ENCODE measurements around the gene PSAP. TPM values are rescaled to one million over a fixed set of nuclear protein-coding genes. Genes with fewer than 3 reads are reported as not detected.

Gene PSAP
- total RNA-seq, 1 experiment from 2014 or later, result 1,316 TPM

DNA sequence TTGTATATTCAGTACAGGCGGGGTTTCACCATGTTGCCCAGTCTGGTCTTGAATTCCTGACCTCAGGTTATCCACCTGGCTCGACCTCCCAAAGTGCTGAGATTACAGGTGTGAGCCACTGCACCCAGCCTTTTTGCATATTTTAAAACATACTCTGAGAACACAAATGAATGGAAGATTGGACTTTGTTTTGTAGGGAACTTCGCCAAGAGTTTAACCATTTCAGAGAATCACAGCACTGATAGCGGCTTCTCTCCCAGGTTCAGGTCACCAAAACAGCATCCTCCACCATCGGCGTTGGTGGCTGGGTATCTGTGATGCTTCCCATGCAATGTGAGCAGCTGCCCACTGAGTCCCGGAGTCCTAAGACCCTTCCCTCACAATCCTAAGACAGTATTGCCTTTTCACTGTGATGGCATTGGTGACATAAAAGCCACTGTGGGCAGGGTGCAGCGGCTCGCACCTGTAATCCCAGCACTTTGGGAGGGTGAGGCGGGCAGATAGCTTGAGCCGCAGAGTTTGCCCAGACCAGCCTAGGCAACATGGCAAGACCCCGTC is 42.3 kb upstream of the PSAP start:
- no peaks in the 10 kb centered on the region for H3K27me3 ChIP-seq (replicated peaks; ENCODE audit: control insufficient read depth, insufficient read depth, low read length)
- H3K4me1 ChIP-seq, result peaks cover 22% of the 10 kb centered on the region
- peaks cover 20% of the 10 kb centered on the region for H3K4me1 Mint-ChIP-seq (ENCODE audit: low read depth, unreplicated experiment)
- H3K9me3 ChIP-seq, result no peaks in the 10 kb centered on the region
- H3K27ac Mint-ChIP-seq (ENCODE audit: unreplicated experiment), result no peak overlapping the region
- no peaks in the 10 kb centered on the region for H3K36me3 ChIP-seq (ENCODE audit: control insufficient read depth, insufficient read depth, low read length)
- TF ChIP-seq, protein P1, sequence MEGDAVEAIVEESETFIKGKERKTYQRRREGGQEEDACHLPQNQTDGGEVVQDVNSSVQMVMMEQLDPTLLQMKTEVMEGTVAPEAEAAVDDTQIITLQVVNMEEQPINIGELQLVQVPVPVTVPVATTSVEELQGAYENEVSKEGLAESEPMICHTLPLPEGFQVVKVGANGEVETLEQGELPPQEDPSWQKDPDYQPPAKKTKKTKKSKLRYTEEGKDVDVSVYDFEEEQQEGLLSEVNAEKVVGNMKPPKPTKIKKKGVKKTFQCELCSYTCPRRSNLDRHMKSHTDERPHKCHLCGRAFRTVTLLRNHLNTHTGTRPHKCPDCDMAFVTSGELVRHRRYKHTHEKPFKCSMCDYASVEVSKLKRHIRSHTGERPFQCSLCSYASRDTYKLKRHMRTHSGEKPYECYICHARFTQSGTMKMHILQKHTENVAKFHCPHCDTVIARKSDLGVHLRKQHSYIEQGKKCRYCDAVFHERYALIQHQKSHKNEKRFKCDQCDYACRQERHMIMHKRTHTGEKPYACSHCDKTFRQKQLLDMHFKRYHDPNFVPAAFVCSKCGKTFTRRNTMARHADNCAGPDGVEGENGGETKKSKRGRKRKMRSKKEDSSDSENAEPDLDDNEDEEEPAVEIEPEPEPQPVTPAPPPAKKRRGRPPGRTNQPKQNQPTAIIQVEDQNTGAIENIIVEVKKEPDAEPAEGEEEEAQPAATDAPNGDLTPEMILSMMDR (IDR thresholded peaks at IDR 0.05; ENCODE audit: insufficient read depth in 1 of 2, low read depth in 1 of 2, low read length in 1 of 2, severe bottlenecking in 1 of 2, unreplicated experiment in 1 of 2), result no peak
- CTCF ChIA-PET, result no interaction called here
- H3K36me3 Mint-ChIP-seq (ENCODE audit: insufficient read depth, unreplicated experiment), result peaks cover 6% of the 10 kb centered on the region
- DNase-seq, result no peak
- no TSS peak for BruUV-seq (replicated peaks)
- H3K27me3 Mint-ChIP-seq (ENCODE audit: insufficient read depth, unreplicated experiment), result no peaks in the 10 kb centered on the region
- no peak overlapping the region for H3K4me3 Mint-ChIP-seq (ENCODE audit: unreplicated experiment)
- intact Hi-C loops (cut with micrococcal nuclease; ENCODE audit: unreplicated experiment), result no loop called here
- H3K9me3 Mint-ChIP-seq (ENCODE audit: unreplicated experiment), result no peaks in the 10 kb centered on the region
- POLR2A ChIA-PET, result no interaction called here
- no peak overlapping the region for H3K4me3 ChIP-seq (ENCODE audit: low read depth, low read length)

DNA sequence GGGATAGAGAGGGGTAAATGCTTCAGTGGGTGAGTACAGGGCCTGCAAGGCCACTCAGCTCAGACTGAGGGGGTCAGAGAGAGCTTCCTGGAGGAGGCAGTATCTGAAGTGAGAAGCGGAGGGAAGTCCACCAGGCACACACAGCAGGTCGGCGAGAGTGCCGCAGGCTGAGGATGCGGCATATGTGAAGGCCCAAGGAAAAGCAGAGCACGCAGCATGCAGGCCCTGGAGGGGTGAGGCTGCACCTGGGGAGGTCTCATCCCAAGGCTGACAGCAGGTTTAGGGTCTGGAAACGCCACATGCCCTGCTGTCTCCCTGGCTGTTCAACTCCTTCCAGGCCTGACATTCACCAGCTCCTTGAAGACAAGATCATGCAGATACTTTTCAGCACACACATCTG is 40.4 kb upstream of the PSAP start:
- Histone ChIP-seq H3K4me1 (peaks cover 25% of the 10 kb centered on the region), H3K9me3 (no peaks in the 10 kb centered on the region), H3K36me3 (ENCODE audit: control insufficient read depth, insufficient read depth, low read length) (no peaks in the 10 kb centered on the region), H3K4me3 (ENCODE audit: low read depth, low read length) (no peak overlapping the region), H3K27me3 (replicated peaks; ENCODE audit: control insufficient read depth, insufficient read depth, low read length) (no peaks in the 10 kb centered on the region)
- Mint-ChIP-seq H3K27ac (ENCODE audit: unreplicated experiment) (peak overlapping the region; percentile 33), H3K4me1 (ENCODE audit: low read depth, unreplicated experiment) (peaks cover 16% of the 10 kb centered on the region), H3K27me3 (ENCODE audit: insufficient read depth, unreplicated experiment) (no peaks in the 10 kb centered on the region), H3K36me3 (ENCODE audit: insufficient read depth, unreplicated experiment) (peaks cover 6% of the 10 kb centered on the region), H3K4me3 (ENCODE audit: unreplicated experiment) (peak overlapping the region; percentile 6), H3K9me3 (ENCODE audit: unreplicated experiment) (no peaks in the 10 kb centered on the region)
- intact Hi-C loops (cut with micrococcal nuclease; ENCODE audit: unreplicated experiment), result no loop called here
- CTCF ChIA-PET, result no interaction called here
- no TSS peak for BruUV-seq (replicated peaks)
- POLR2A ChIA-PET, result no interaction called here
- no peak for DNase-seq
- TF ChIP-seq, protein P1 (IDR thresholded peaks at IDR 0.05; ENCODE audit: insufficient read depth in 1 of 2, low read depth in 1 of 2, low read length in 1 of 2, severe bottlenecking in 1 of 2, unreplicated experiment in 1 of 2), result no peak

DNA sequence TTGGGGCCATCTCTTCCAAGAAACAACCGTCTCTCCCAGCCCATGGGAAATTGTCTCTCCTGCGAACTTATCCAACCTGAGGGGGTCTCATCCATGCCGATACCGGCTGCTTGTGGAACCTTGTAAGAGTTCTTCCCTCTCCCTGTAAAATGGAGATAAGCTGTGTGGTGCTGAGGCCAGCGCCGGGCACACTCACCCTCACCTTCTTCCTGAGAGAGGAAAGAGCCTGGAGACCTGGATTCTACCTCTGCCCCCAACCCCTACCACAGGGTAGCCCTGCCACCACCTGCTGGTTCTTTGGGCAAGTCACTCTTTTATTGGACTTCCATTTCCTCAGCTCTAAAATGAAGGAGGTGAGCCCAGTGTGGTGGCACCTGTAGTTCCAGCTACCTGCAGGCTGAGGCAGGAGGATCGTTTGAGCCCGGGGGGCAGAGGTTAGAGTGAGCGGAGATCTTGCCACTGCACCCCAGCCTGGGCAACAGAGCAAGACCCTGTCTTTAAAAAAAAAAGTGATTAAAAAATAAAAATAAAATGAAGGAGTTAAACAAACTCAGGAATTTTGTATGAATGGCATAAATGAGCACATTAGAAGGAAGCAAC is 38.4 kb upstream of the PSAP start:
- TSS peak; percentile 22 for BruUV-seq (replicated peaks)
- peak in 1 of 2 experiments; percentile 31 for DNase-seq
- H3K4me3 ChIP-seq (ENCODE audit: low read depth, low read length), result peak overlapping the region; percentile 66
- H3K36me3 ChIP-seq (ENCODE audit: control insufficient read depth, insufficient read depth, low read length), result no peaks in the 10 kb centered on the region
- H3K27me3 ChIP-seq (replicated peaks; ENCODE audit: control insufficient read depth, insufficient read depth, low read length), result no peaks in the 10 kb centered on the region
- Mint-ChIP-seq H3K36me3 (ENCODE audit: insufficient read depth, unreplicated experiment) (peaks cover 6% of the 10 kb centered on the region), H3K4me1 (ENCODE audit: low read depth, unreplicated experiment) (peaks cover 20% of the 10 kb centered on the region), H3K27me3 (ENCODE audit: insufficient read depth, unreplicated experiment) (no peaks in the 10 kb centered on the region), H3K27ac (ENCODE audit: unreplicated experiment) (peak overlapping the region; percentile 47), H3K9me3 (ENCODE audit: unreplicated experiment) (no peaks in the 10 kb centered on the region), H3K4me3 (ENCODE audit: unreplicated experiment) (peak overlapping the region; percentile 84)
- intact Hi-C loops (cut with micrococcal nuclease; ENCODE audit: unreplicated experiment), result loop anchor here (2.0 kb wide), 1 partner anchor 49 kb away; no protein-coding TSS in a partner anchor
- ChIA-PET CTCF (interaction anchor here (0.8 to 1.9 kb wide), 3 partner anchors 29 to 159 kb away, joined by 3 to 6 read pairs (median 5); partner anchors contain the start of gene PSAP), POLR2A (interaction anchor here (0.6 kb wide), 1 partner anchor 10 kb away, joined by 3 read pairs; no protein-coding TSS in a partner anchor)
- peaks cover 25% of the 10 kb centered on the region for H3K4me1 ChIP-seq
- TF ChIP-seq, protein P1 (IDR thresholded peaks at IDR 0.05; ENCODE audit: insufficient read depth in 1 of 2, low read depth in 1 of 2, low read length in 1 of 2, severe bottlenecking in 1 of 2, unreplicated experiment in 1 of 2), result no peak
- H3K9me3 ChIP-seq, result no peaks in the 10 kb centered on the region
